Muscle layer of duodenum (tissue), 2 donors: Measurements from ENCODE around the gene KCNK2.

Experiments used
- H3K27ac ChIP-seq: one replicate; pipeline ENCODE4 v1.7.0; 2013; ENCODE audit warnings: mild to moderate bottlenecking, low read length
- H3K27me3 ChIP-seq: one replicate; pipeline ENCODE4 v1.7.0; 2013; ENCODE audit warnings: low read depth, mild to moderate bottlenecking, control low read depth, low read length
- H3K36me3 ChIP-seq, 2 donors: one replicate each; pipeline ENCODE4 v1.7.0; 2013; ENCODE audit warnings: low read length in 2 of 2, control low read depth in 1 of 2, mild to moderate bottlenecking in 1 of 2; ENCODE audit not compliant: insufficient read depth in 2 of 2, control insufficient read depth in 1 of 2
- H3K4me1 ChIP-seq, 2 donors: one replicate each; pipeline ENCODE4 v1.7.0; 2013; ENCODE audit warnings: low read length in 2 of 2, mild to moderate bottlenecking in 2 of 2, control low read depth in 1 of 2, moderate library complexity in 1 of 2; ENCODE audit not compliant: insufficient read depth in 2 of 2, control insufficient read depth in 1 of 2
- H3K4me3 ChIP-seq, 2 donors: one replicate each; pipeline ENCODE4 v1.7.0; 2013; ENCODE audit warnings: low read length in 2 of 2, low read depth in 1 of 2, mild to moderate bottlenecking in 1 of 2
- H3K9me3 ChIP-seq, 2 donors: one replicate each; pipeline ENCODE4 v1.7.0; 2013; ENCODE audit warnings: low read length in 2 of 2, control low read depth in 1 of 2, mild to moderate bottlenecking in 1 of 2; ENCODE audit not compliant: control insufficient read depth in 1 of 2
- donor health status: healthy.

The KCNK2 gene

GRCh38 chr1:215285013-215285800, 202.7 kb downstream of the KCNK2 start:
- Histone ChIP-seq H3K27me3 (no peaks in the 10 kb centered on the region), H3K9me3 (no peaks in the 10 kb centered on the region), H3K27ac (no peak overlapping the region), H3K36me3 (no peaks in the 10 kb centered on the region), H3K4me3 (no peak overlapping the region), H3K4me1 (no peaks in the 10 kb centered on the region)
